ENCODE data around the gene UGT2B7. TPM values are rescaled to one million over a fixed set of nuclear protein-coding genes. Genes with fewer than 3 reads are reported as not detected.

UGT2B7 gene
- total and polyA plus RNA-seq, 9 donors: 0.41 to 28.1 (median 4.8) TPM; not detected in 4

DNA sequence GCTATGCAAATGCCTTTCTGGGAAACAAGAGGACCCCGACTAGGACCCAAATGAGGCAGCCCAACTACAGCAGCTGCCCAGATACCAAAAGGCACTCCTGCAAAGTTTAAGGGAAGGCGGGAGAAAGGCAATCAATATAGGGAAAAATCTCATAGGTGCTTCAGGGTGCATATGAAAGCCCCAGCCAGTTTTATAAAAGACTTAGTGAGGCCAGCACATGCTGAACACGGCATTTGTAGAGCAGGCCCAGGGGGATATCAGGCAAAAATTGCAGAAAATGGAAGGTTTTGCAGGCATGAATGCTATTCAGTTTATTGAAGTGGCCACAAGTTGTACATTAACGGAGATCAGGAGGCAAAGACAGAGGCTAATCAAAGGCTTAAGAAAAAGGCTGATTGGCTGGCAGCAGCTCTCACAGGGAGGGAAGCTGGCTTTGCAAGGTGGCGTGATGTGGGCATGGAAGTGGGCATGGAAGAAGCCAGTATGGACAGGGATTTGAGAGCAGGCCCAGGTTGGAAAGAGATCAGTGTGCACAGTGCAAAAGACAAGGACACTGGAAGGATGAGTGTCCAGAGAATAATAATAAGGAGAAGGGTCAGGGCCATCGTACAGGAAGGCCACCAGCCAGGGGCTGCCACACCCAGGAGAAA is 37.7 kb upstream of the UGT2B7 start:
- 71 to 79% (median 79%) methylated on average over 6 of the region's 6 CpGs for WGBS, 3 donors

DNA sequence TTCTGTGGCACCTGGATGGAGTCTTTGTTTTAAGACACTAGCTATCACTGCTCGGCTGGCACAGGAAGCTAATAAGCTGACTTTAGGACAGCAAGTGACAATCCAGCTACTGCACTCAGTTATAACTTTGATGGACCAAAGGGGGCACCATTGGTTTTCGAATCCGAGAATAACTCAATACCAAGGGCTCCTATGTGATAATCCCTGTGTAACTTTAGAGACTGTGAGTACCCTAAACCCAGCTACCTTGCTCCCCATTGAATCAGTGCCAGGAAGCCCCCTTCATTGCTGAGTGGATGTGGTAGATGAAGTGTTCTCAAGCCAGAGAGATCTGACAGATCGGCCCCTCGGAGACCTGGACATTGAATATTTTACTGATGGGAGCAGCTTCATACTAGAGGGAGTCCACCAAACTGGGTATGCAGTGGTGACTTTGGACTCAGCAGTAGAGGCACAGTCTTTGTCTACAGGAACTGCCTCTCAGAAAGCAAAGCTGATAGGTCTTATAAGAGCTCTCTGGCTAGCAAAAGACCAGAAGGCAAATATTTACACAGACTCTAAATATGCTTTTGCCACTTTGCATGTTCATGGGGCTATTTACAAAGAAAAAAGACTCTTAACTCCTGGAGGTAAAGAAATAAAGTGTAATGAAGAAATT is 35.5 kb upstream of the UGT2B7 start:
- Histone ChIP-seq H3K27me3 (no peaks in the 10 kb centered on the region), H3K27ac (no peak overlapping the region), H3K4me1 (ENCODE audit: insufficient read depth) (no peaks in the 10 kb centered on the region), H3K36me3 (no peaks in the 10 kb centered on the region), H3K9me3 (no peaks in the 10 kb centered on the region), H3K4me3 (no peak overlapping the region)
- 80 to 87% (median 81%) methylated on average over 5 of the region's 5 CpGs for WGBS, 3 donors
- DNase-seq: no peak
- intact Hi-C loops (cut with DNase I): no loop called here
- TF ChIP-seq, protein P1, sequence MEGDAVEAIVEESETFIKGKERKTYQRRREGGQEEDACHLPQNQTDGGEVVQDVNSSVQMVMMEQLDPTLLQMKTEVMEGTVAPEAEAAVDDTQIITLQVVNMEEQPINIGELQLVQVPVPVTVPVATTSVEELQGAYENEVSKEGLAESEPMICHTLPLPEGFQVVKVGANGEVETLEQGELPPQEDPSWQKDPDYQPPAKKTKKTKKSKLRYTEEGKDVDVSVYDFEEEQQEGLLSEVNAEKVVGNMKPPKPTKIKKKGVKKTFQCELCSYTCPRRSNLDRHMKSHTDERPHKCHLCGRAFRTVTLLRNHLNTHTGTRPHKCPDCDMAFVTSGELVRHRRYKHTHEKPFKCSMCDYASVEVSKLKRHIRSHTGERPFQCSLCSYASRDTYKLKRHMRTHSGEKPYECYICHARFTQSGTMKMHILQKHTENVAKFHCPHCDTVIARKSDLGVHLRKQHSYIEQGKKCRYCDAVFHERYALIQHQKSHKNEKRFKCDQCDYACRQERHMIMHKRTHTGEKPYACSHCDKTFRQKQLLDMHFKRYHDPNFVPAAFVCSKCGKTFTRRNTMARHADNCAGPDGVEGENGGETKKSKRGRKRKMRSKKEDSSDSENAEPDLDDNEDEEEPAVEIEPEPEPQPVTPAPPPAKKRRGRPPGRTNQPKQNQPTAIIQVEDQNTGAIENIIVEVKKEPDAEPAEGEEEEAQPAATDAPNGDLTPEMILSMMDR (IDR thresholded peaks at IDR 0.05): no peak
- TF ChIP-seq EP300 (IDR thresholded peaks at IDR 0.05) (no peak), POLR2A (IDR thresholded peaks at IDR 0.05) (no peak)

More for the DNA sequence above, 37.7 kb upstream of the UGT2B7 start:
- TF ChIP-seq, protein P1 (IDR thresholded peaks at IDR 0.05): no peak
- no peak for TF ChIP-seq POLR2A (IDR thresholded peaks at IDR 0.05)
- TF ChIP-seq EP300 (IDR thresholded peaks at IDR 0.05): no peak
- no peaks in the 10 kb centered on the region for H3K36me3 ChIP-seq
- H3K4me1 ChIP-seq (ENCODE audit: insufficient read depth): no peaks in the 10 kb centered on the region
- no peak overlapping the region for H3K4me3 ChIP-seq
- H3K27me3 ChIP-seq: no peaks in the 10 kb centered on the region
- no peak for DNase-seq
- intact Hi-C loops (cut with DNase I): no loop called here
- no peaks in the 10 kb centered on the region for H3K9me3 ChIP-seq
- H3K27ac ChIP-seq: no peak overlapping the region

DNA sequence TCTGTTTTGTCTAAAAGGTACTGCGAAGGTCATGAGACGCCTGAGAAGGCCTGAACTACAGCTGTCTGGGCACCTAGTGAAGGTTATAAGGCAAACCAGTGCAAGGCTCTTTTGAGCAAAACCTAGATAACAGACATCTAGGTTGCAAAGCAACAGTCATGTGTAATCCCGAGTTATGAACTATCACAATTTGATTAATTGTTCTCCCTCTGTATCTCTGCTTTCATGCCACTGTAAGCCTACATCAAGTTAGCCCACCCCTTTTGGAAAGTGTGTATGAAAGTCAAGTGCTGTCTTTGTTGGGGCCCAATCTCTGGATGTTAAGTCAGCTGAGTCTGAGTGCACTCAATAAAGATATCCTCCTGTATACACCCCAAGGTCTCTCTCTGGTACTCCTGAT is 31.9 kb upstream of the UGT2B7 start:
- Histone ChIP-seq H3K27me3 (no peaks in the 10 kb centered on the region), H3K4me1 (ENCODE audit: insufficient read depth) (no peaks in the 10 kb centered on the region), H3K36me3 (no peaks in the 10 kb centered on the region), H3K27ac (no peak overlapping the region), H3K9me3 (no peaks in the 10 kb centered on the region), H3K4me3 (no peak overlapping the region)
- DNase-seq: no peak
- WGBS, 3 donors: 45 to 66% (median 48%) methylated on average over 3 of the region's 3 CpGs
- TF ChIP-seq EP300 (IDR thresholded peaks at IDR 0.05): no peak
- TF ChIP-seq, protein P1 (IDR thresholded peaks at IDR 0.05): no peak
- TF ChIP-seq POLR2A (IDR thresholded peaks at IDR 0.05): no peak
- intact Hi-C loops (cut with DNase I): no loop called here

DNA sequence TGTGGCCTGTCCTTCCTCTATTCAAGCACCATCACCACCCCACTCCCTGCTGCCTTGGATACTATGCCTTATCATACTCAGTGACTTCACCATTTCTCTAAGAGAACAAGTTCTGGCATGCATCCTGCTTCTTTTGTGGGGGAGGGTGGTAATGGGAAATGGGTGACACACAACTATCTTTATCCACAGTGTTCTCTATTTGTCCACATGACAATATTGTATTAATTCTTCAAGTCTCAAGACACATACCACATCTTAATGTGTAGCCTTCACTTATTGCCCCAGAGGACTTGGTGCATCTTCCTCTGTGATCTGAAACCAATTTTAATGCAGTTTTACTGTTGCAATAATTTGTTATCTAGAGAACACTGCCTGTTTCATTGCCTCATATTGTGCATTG is 29.3 kb upstream of the UGT2B7 start:
- TF ChIP-seq, protein P1 (IDR thresholded peaks at IDR 0.05): no peak
- TF ChIP-seq POLR2A (IDR thresholded peaks at IDR 0.05): no peak
- TF ChIP-seq EP300 (IDR thresholded peaks at IDR 0.05): no peak
- H3K4me1 ChIP-seq (ENCODE audit: insufficient read depth): no peaks in the 10 kb centered on the region
- no peaks in the 10 kb centered on the region for H3K36me3 ChIP-seq
- H3K27me3 ChIP-seq: no peaks in the 10 kb centered on the region
- DNase-seq: no peak
- H3K27ac ChIP-seq: no peak overlapping the region
- no peaks in the 10 kb centered on the region for H3K9me3 ChIP-seq
- intact Hi-C loops (cut with DNase I): no loop called here
- H3K4me3 ChIP-seq: no peak overlapping the region

All from ovary (tissue), 9 donors.